ENCODE measurements around the gene UGT1A5.

GRCh38 chr2:233699424-233700027 lies 13.2 kb upstream of the UGT1A5 start:
- TF ChIP-seq POLR2A (IDR thresholded peaks at IDR 0.05; ENCODE audit: insufficient read depth in 1 of 2, low read depth in 2 of 2, low read length in 2 of 2) (no peak), USF2 (IDR thresholded peaks at IDR 0.05; ENCODE audit: low read depth, low read length) (no peak), USF2 (CRISPR knock-in tag; IDR thresholded peaks at IDR 0.05; ENCODE audit: borderline replicate concordance) (no peak), ZNF235 (CRISPR knock-in tag; IDR thresholded peaks at IDR 0.05; ENCODE audit: borderline replicate concordance) (no peak), FOXA1 (IDR thresholded peaks at IDR 0.05) (no peak), FOXA1 (CRISPR knock-in tag; IDR thresholded peaks at IDR 0.05) (no peak), ZSCAN5A (CRISPR knock-in tag; IDR thresholded peaks at IDR 0.05; ENCODE audit: borderline replicate concordance) (no peak), TARDBP (CRISPR knock-in tag; IDR thresholded peaks at IDR 0.05) (no peak), TAF1 (CRISPR knock-in tag; IDR thresholded peaks at IDR 0.05) (no peak), ZNF549 (CRISPR knock-in tag; IDR thresholded peaks at IDR 0.05) (no peak), KAT2B (IDR thresholded peaks at IDR 0.05; ENCODE audit: borderline replicate concordance, low read depth, low read length) (no peak), SIN3A (IDR thresholded peaks at IDR 0.05; ENCODE audit: borderline replicate concordance, low read depth, low read length) (no peak)
- TF ChIP-seq, protein P1, sequence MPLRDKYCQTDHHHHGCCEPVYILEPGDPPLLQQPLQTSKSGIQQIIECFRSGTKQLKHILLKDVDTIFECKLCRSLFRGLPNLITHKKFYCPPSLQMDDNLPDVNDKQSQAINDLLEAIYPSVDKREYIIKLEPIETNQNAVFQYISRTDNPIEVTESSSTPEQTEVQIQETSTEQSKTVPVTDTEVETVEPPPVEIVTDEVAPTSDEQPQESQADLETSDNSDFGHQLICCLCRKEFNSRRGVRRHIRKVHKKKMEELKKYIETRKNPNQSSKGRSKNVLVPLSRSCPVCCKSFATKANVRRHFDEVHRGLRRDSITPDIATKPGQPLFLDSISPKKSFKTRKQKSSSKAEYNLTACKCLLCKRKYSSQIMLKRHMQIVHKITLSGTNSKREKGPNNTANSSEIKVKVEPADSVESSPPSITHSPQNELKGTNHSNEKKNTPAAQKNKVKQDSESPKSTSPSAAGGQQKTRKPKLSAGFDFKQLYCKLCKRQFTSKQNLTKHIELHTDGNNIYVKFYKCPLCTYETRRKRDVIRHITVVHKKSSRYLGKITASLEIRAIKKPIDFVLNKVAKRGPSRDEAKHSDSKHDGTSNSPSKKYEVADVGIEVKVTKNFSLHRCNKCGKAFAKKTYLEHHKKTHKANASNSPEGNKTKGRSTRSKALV (CRISPR knock-in tag; IDR thresholded peaks at IDR 0.05) = no peak

Data from HepG2 (cell line).